CD4-positive, alpha-beta T cell treated with Interferon gamma for 1 hour (primary cell): ENCODE data around the gene FRMD4A.
"Not testable (repeated sequence)": the region's sequence is repeated elsewhere in the genome, so short reads cannot be mapped to it uniquely, and the experiment has no call there.

ENCODE experiments used
- DNase-seq: peaks from one replicate; pipeline ENCODE4 v3.0.0-alpha.2; 2020

Gene FRMD4A

DNA sequence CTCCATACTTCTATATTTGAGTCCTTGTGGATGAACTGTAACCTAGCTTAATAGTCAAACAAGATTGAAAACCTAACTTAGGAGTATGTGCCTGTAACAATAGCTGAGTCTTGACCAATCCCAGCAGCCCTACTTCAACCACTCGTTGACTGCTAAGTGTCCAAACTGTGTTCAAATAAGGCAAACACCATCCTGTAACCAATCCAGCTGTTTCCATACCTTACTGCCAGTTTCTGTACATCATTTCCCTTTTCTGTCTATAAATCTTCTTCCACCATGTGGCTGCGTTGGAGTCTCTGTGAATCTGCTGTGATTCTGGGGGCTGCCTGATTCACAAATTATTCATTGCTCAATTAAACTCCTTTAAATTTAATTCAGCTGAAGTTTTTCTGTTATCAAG, 195.5 kb downstream of the FRMD4A start:
- not testable (repeated sequence) for DNase-seq

DNA sequence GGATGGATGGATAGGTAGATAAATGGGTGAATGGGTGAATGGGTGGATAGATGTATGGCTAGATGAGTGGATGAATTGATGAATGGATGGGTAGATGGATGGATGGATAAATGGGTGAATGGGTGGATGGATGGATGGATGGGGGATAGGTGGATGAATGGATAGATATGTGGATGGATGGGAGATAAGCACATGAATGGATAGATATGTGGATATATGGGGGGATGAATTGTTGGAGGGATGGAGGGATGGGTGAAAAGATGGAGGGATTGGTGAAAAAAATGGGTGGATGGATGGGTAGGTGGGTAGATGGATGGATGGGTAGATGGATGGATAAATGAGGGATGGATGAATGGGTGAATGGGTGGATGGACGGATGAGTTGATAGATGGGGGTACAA, 196.4 kb downstream of the FRMD4A start:
- no peak for DNase-seq

DNA sequence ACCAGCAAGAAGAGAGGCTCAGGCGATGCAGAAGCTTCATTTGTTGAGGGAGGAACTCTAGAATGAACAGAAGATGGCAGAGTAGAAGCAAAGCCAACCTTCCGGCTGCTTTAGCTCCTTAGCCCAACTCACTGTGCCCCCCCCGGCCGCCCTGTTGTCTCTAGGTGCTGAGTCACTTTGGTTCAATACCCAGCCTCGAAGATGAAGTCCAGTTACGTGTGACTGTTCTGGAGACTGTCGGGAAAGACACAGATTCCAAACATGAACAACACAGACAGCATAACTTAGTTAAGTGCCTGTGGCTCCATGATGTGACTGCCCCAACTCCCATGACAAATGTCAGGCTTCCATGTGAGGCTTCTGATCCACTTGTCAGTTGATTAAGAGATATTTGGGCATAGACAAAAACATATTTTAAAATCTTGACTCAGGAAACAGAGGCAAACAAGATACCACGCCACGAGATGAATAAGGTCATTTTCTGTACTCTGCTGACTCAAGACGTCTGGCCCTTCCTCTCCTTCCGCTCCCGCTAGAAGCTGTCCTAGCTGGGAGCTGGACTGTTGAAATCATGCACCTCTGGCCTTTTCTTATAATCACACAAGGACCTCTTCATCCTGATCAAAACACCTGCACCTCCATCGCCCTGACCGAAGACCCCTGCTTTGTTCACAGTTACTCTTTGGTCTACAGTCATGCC, 199.3 kb downstream of the FRMD4A start:
- no peak for DNase-seq

DNA sequence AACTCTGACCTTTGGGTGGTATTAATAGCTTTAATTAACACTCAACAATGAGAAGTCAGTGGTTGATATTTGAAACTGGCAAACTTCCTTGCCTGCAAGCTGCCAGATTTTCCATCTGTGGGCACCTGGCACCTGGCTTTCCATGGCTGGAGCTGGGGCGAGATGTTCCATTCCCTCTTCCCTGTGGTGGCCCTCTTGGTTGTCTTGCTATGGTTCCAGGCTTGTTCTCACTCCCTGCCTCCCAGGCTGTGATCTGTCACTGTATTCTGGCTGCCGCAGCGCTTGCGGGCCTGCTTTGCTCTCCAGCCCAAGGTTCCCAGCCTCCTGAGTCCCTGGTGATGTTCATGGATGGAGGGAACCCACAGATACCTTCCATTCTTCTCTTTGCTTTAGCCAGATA, 201.0 kb downstream of the FRMD4A start:
- DNase-seq = no peak

DNA sequence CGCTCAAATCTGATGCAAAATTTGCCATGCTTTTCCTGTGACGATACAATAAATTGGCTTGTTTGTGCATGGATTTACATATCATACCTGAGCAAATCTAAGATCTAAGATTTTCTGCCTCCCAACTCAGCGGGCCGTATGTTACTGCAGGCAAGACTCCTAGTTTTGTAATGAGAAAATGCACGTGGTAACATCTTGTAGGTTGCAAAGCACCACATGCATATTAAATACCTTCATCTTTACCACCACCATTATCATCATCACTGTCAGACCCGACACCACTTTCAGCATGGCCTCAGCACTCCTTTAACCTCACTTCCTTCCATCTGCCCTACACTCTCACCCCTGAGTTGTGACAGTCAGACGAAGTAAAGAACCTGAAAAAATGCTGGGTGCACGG, 202.2 kb downstream of the FRMD4A start:
- no peak for DNase-seq

DNA sequence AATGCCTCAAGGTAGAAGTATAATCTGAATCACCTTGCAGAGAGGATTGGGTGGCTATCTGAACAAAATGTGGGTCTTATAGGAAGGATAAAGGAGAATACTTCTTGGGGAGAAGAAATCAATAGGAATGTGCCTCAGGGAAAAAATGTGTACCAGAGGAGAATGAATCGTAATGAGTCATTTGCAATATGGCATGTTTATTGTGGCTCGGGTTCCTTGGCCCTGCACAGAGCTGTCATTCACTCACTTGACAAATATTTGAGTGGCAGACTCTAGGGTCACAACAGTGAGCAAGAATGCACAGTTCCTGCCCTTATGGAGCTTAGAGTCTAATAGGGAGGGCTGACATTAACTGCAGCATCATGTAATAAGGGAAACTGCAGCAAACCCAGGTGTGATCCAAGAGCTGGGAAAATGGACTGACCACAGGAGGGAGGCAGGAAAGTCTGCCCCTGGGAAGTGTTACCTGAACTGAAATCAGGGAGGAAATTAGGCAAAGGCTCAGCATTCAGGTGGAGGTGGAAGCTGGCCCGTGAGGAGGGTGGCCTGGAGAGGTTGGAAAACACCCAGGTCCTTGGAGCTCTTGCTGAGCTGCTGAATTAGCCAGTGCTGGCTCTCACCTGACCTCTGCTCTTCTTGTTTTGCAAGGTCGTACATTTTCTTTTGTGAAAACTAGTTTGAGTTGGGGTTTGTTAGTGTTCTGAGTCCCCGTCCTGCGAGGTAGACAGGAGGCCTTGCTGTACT, 203.9 kb downstream of the FRMD4A start:
- DNase-seq = no peak

DNA sequence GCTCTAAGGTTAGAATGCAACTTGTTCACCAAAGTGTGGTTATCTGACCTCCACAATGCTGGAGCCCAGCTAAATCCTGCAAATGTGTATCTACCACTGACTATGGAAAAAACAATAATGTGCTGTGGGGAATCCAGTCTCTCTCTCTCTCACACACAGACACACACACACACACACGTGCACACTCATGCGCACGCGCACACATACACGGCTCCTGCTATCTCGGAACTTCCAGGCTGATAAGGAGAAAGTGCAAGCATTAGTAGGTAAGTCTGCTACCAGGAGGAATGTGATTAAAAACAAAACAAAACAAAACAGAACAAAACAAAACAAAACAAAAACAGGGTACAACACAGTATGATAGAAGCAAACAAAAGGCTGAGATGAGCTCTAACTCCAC, 205.2 kb downstream of the FRMD4A start:
- DNase-seq = no peak

DNA sequence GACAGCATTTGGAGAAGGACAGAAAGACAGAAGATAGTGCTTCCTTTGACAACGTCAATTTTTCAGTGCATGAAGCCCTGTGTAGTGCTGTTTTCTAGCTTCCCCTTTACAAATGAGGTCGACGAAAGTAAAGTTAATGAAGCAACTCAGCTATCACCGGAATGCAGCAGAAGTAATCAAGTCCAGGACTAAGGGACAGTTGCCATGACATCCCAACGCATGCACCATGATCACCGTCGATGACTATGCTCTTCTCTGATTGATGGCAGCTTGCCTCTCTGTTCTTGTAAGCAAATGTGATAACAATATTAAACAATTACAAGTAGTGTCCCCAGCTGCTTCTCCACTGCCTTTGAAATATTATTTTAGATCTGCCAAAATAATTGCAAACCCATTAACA, 205.8 kb downstream of the FRMD4A start:
- no peak for DNase-seq

DNA sequence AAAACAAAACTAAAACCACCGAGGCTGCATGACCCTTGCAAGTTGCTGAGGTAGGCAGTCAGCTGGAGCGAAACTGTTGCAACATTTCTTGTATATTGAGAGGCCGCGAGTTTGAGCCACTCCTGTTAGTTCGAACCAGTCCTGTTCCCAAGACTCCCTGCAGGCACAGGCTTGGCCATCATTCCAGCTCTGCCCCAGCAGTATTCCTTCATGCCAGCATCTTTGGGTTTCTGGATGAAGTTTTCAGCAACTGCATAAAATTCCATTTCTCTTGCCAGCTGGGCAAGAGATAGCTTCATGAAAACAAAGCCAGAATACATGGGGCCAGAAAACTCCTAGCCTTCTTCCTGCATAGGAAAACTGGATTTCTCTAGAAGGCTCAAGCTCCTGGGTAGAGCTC, 207.6 kb downstream of the FRMD4A start:
- DNase-seq = no peak

DNA sequence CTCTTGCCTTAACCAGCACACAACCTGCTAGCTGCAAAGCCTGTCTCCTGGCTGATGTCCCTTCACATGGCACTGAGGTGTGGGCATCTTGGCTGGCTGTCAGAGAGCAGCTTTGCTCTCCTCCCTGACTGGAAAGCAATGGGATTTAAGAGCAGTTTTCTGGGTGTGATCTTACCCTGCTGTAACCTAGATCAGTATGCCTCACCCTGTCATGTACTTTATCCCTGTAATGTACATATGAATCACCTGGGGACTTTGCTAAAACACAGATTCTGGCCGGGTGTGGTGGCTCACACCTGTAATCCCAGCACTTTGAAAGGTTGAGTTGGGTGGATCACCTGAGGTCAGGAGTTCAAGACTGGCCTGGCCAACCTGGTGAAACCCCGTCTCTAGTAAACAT, 209.9 kb downstream of the FRMD4A start:
- DNase-seq = no peak

DNA sequence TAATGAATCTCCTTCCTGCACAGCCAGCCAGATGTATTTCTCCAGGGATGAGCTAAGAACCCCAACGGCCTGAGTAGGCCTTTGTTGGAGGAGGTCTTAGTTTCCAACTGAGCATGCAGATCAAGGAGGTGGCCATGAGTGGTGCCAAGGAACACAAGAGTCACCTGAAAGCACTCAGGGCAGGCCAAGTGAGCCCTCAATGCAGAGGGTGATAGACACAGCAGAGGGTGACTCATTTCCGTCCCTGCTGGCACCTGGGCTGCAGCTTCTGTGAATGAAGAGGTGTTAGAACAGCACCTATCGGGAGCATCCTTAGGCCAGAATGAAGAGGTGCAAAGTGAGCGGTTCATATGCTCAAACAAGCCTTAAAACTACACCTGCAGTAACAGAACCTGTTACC, 211.8 kb downstream of the FRMD4A start:
- no peak for DNase-seq

DNA sequence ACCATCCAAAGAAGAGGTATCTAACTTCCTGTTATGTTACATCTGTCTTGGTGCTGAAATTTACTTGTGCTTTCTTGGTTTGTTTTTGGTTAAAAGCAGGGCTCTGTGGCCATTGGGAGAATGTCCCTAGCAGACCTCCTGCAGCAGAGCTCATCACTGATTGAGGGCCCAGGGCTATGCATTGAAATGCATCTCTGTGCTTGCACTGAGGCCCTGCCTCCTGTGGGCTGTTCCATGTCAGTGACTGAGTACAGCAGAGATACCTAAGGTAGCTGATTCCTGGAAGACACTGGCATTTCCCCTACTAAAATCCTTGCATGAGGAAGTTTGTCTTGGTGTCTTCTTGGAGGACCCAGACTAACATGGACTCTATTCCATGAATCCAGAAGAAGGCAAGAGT, 213.9 kb downstream of the FRMD4A start:
- DNase-seq = no peak

DNA sequence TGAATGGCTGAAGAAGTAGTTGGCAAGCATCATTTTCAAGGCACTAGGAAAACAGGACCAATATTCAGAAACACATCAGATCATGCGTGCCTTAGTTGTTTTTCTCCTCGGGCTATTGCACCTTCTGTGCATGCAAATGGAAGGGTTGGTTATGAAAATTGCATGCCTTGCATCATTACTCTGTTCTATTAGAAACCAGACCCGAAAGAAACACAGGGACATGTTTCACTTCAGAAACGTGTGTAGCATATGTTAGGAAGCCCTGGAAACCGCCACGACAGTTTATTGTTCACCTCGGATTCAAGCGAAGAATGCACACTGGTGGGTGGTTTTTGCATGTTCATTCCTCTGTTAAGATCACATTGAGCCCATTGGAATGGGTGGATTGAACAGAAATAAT, 214.7 kb downstream of the FRMD4A start:
- DNase-seq = no peak

DNA sequence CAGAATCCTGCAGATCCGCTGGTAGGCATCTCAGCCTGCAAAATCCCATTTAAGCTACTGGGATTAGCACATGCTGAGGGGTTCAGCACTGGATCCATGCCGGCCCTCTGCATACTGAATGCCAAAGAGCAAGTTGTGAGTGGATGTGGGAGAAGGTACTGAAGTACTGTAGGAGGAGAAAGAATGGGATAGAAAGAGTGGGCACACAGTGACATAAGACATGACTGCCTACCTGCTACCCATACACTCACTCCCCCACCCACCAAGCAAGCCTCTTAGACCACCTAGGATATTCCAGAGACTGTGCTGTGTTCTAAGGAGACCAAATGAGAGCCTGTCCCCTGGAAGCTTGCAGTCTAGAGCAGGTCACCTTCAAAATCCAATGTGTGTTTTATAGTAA, 215.9 kb downstream of the FRMD4A start:
- DNase-seq = no peak

DNA sequence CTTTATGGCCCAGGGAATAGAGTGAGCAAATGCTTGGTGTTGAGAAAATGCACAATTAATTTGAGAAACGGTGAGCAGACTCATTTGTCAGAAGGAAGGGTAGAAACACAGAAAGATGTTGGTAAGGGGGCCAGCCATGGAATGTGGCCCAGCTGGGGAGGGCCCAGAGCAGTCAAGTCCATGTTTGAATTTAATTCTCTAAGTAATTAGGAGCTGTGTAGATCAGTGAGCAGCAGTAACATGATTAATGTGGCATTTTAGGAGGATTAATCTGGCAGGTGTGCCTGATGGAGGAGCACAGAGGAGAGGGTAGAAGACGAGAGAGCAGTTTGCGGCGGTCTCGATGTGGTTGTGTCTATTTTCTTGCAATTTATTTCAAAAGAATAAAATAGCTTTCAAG, 218.7 kb downstream of the FRMD4A start:
- no peak for DNase-seq

DNA sequence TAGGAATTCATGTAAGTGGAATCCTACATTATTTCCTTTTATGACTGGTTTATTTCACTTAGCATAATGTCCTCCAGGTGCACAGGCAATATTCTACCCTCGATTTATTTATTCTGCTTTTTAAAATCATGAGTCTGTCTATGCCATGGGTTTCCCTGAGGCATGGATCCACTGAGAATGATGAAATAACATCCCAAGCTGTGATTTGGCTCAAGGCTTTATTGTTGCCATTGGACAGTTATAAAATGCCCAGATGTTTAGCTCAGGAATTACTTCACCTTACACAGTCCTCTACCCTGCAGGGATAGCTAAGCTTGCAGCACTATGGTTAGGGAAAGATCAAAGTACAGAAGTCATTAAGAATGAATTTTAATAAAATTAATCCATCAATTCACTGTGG, 219.5 kb downstream of the FRMD4A start:
- no peak for DNase-seq

DNA sequence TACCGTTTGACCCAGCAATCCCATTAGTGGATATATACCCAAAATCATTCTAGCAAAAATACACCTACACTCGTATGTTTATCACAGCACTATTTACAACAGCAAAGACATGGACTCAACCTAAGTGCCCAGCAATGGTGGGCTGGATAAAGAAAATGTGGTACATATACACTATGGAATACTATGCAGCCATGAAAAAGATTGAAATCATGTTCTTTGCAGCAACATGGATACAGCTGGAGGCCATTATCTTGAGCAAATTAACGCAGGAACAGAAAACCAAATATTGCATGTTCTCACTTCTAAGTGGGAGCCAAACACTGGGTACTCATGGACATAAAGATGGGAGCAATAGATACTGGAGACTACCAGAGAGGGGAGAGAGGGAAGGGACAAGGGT, 223.9 kb downstream of the FRMD4A start:
- DNase-seq = no peak

DNA sequence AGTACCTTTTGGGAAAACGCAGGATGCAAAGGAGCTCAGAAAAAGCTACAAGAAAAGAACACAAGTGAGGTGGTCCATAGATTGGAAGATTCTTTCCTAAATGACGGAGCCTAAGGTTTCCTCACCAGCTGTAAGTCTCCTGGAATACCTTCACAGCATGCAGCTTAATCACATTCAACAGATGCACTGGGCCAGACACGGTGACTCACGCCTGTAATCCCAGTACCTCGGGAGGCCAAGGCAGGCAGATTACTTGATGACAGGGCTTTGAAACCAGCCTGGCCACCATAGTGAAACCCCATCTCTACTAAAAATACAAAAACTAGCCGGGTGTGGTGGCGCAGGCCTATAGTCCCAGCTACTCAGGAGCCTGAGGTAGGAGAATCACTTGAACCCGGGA, 228.7 kb downstream of the FRMD4A start:
- no peak for DNase-seq

DNA sequence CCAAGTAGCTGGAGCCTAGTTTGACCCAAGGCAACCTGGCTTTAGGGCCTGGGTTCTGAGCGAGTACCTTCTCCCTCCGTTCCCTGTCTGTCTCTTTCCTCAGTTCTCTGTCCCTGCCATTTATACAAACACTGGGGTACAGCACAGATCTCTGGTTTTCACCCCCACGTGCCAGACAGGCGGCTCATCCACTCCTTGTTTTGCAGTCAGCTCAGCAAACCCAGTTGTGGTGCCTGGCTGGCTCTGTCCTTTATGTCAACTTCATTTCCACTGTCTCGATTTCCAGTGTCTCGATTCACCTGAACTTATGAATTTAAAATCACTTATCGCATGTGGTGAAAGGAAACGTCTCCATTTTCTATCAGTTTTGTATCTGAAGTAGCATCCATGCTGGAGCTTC, 230.8 kb downstream of the FRMD4A start:
- no peak for DNase-seq

DNA sequence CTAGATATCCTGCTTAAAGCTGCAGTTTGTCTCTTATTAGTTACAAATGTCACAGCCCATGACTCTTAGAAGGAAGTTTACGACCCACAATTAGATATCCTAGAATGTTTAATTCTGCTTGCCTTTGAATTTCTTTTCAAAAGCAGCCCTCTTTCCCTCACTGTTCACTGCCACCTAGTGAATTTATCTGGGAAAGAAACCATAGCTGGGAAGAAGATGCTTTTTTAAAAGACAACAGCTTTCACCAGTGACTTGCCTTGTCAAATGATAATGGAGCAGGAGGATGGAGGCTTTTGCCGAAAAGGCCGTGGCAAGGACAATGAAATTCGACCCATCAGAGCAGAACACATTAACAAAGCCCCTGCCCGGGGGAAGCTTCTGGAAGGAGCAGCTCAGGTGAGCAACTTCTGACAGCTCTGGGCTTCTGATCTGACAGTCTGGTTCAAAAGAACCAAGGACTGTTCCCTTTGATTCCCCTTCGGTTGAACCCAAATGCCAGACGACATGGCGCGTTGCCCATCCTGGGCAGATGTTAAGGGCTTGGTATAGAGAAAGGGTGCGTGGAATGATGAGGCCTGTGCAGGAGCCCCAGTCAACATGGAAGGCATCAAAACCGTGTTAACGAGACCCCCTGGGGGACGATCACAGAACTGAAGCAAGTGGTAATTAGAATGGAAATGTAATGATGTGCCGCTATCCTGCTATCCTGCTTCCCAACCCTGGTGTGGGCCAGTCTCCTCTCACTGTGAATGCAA, 236.8 kb downstream of the FRMD4A start:
- DNase-seq = no peak

DNA sequence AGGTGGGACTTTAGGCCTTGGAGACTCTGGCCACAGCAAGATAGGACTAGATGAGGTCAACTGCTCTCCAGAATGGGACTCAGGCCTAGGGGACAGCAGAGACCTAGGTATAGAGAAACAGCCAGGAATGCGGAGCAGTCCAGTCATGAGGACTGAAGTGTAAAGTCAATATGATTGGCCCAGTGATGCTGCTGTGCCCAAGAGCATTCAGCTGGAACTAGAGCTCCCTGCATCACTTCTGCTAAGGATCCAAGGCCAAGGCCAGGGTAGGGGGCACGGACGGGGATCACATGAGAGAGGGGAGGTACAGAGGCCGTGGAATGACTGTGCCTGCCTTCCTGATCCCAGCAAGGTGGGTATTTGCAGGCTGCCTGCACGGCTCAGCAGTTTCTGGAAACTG, 237.9 kb downstream of the FRMD4A start:
- DNase-seq = no peak

DNA sequence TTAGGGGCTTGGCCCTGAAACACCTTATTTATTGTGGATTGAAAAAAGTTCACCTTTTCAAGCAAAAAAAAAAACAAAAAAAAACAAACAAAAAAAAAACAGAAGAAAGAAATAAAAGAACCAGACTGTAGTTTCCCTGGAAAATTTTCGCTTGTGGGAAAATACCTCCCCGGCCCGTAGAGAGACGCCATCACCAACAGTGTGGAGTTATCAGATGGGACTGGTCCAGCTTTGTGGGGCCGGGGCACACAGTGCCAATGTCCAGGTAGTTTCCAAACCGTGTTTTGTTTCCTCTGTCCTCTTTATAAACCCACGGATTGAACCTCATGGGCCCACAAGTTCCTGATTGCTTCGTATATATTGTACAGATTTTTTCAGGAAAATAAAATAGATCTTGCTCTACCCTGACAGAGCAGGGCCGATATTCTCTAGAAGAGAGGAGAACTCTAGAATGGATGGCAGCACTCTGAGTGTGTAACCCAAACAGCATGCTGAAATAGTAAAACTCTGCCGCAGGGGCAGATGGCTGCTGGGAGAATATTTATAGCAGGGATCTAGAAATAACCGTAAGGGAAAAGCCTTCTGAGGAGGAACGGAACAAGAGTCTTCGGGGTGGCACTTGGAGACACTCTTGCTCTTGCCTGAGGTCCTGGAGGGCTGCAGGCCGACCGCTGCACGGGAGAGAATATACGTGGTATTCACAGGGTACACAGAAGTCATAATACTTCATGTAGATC, 241.0 kb downstream of the FRMD4A start:
- no peak for DNase-seq

DNA sequence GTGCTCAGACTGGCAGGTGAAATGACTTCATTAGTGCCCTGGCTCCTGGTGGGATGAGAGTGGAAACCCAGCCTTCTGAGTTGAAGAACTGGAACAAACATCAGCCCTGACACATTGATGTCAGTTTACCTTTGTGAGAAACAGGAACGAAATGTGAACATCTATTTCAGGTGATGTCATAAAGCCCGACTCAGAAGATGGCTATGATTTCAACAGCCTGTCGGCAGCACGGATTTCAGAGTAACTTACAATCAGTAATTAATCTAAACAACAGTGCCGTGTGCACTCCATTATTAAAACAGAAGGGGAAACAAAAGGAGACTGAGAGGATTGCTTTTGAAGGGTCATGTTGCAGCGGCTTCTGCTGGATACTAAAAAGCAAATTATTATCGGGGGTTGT, 243.2 kb downstream of the FRMD4A start:
- DNase-seq = no peak
